Effector memory CD8-positive, alpha-beta T cell (primary cell): ENCODE measurements around the gene FOXP4.

Experiments used
- ATAC-seq: fragments of 150-1000 bp; cut with Tn5 transposase; replicated peaks from 2 replicates; pipeline ENCODE4 v1.10.0; 2021; ENCODE audit warnings: mild to moderate bottlenecking, moderate library complexity
- DNase-seq, 3 experiments: peaks; one replicate each; pipeline ENCODE4 v3.0.0; 2021
- H3K27ac Mint-ChIP-seq, 2 donors: one replicate each; pipeline ENCODE4 v1.8.0; 2022; ENCODE audit warnings: mild to moderate bottlenecking in 2 of 2, mixed read lengths in 2 of 2, moderate library complexity in 2 of 2
- H3K27me3 Mint-ChIP-seq, 2 donors: one replicate each; pipeline ENCODE4 v1.8.0; 2022; ENCODE audit warnings: mixed read lengths in 2 of 2
- H3K36me3 Mint-ChIP-seq: one replicate; pipeline ENCODE4 v1.8.0; 2022; ENCODE audit warnings: mild to moderate bottlenecking, moderate library complexity, mixed read lengths; ENCODE audit not compliant: insufficient read depth
- H3K4me1 Mint-ChIP-seq, 2 donors: one replicate each; pipeline ENCODE4 v1.8.0; 2022; ENCODE audit warnings: low read depth in 2 of 2, mixed read lengths in 2 of 2
- H3K4me3 Mint-ChIP-seq, 2 donors: one replicate each; pipeline ENCODE4 v1.8.0; 2022; ENCODE audit warnings: mild to moderate bottlenecking in 2 of 2, mixed read lengths in 2 of 2, moderate library complexity in 2 of 2
- H3K9me3 Mint-ChIP-seq, 2 donors: one replicate each; pipeline ENCODE4 v1.8.0; 2022; ENCODE audit warnings: mixed read lengths in 2 of 2

FOXP4 gene

GRCh38 chr6:41568585-41569384 lies 22.6 kb downstream of the FOXP4 start:
- ATAC-seq (no peak), DNase-seq (no peak)
- H3K4me1 Mint-ChIP-seq: peaks cover 3 to 18% of the 10 kb centered on the region in 2 donors
- no peaks in the 10 kb centered on the region for H3K27me3 Mint-ChIP-seq
- H3K36me3 Mint-ChIP-seq: peaks cover 6% of the 10 kb centered on the region
- no peaks in the 10 kb centered on the region for H3K9me3 Mint-ChIP-seq
- H3K4me3 Mint-ChIP-seq: no peak overlapping the region
- H3K27ac Mint-ChIP-seq: peak overlapping the region in 1 of 2 donors; percentile 10

GRCh38 chr6:41570259-41570615 lies 24.1 kb downstream of the FOXP4 start:
- Mint-ChIP-seq H3K4me3 (no peak overlapping the region), H3K9me3 (no peaks in the 10 kb centered on the region), H3K4me1 (peaks cover 0 to 16% of the 10 kb centered on the region in 2 donors), H3K27ac (no peak overlapping the region), H3K27me3 (no peaks in the 10 kb centered on the region), H3K36me3 (peaks cover 5% of the 10 kb centered on the region)
- ATAC-seq: no peak
- no peak for DNase-seq

GRCh38 chr6:41571021-41571780 lies 25.0 kb downstream of the FOXP4 start:
- no peaks in the 10 kb centered on the region for H3K9me3 Mint-ChIP-seq
- ATAC-seq: no peak

GRCh38 chr6:41572613-41573012 lies 26.4 kb downstream of the FOXP4 start:
- no peak overlapping the region for H3K27ac Mint-ChIP-seq
- H3K27me3 Mint-ChIP-seq: no peaks in the 10 kb centered on the region
- peaks cover 8% of the 10 kb centered on the region for H3K36me3 Mint-ChIP-seq
- H3K4me3 Mint-ChIP-seq: no peak overlapping the region
- H3K4me1 Mint-ChIP-seq: peaks cover 13% of the 10 kb centered on the region in 2 donors
- ATAC-seq (no peak), DNase-seq (no peak)
- no peaks in the 10 kb centered on the region for H3K9me3 Mint-ChIP-seq

More at GRCh38 chr6:41571021-41571780, 25.0 kb downstream of the FOXP4 start:
- Mint-ChIP-seq H3K4me3 (no peak overlapping the region), H3K27ac (no peak overlapping the region), H3K4me1 (peaks cover under 1 to 9% of the 10 kb centered on the region in 2 donors), H3K27me3 (no peaks in the 10 kb centered on the region), H3K36me3 (peaks cover 6% of the 10 kb centered on the region)
- DNase-seq: no peak

GRCh38 chr6:41573276-41573675 lies 27.1 kb downstream of the FOXP4 start:
- H3K36me3 Mint-ChIP-seq: peaks cover 8% of the 10 kb centered on the region
- ATAC-seq: no peak

GRCh38 chr6:41573985-41574384 lies 27.8 kb downstream of the FOXP4 start:
- Mint-ChIP-seq H3K36me3 (peaks cover 8% of the 10 kb centered on the region), H3K9me3 (no peaks in the 10 kb centered on the region), H3K4me1 (peaks cover 19 to 21% of the 10 kb centered on the region in 2 donors), H3K27ac (no peak overlapping the region), H3K27me3 (no peaks in the 10 kb centered on the region), H3K4me3 (no peak overlapping the region)
- DNase-seq (no peak), ATAC-seq (no peak)

More at GRCh38 chr6:41573276-41573675, 27.1 kb downstream of the FOXP4 start:
- Mint-ChIP-seq H3K27ac (no peak overlapping the region), H3K27me3 (no peaks in the 10 kb centered on the region), H3K4me3 (no peak overlapping the region), H3K9me3 (no peaks in the 10 kb centered on the region), H3K4me1 (peaks cover 16 to 19% of the 10 kb centered on the region in 2 donors)
- DNase-seq: no peak

GRCh38 chr6:41575598-41575997 lies 29.4 kb downstream of the FOXP4 start:
- DNase-seq: no peak
- Mint-ChIP-seq H3K27ac (no peak overlapping the region), H3K9me3 (no peaks in the 10 kb centered on the region), H3K36me3 (peaks cover 15% of the 10 kb centered on the region), H3K27me3 (no peaks in the 10 kb centered on the region), H3K4me1 (peaks cover 17 to 21% of the 10 kb centered on the region in 2 donors), H3K4me3 (no peak overlapping the region)
- ATAC-seq: no peak

- no peak overlapping the region for H3K27ac Mint-ChIP-seq
- H3K9me3 Mint-ChIP-seq: no peaks in the 10 kb centered on the region
- no peaks in the 10 kb centered on the region for H3K27me3 Mint-ChIP-seq
- no peak overlapping the region for H3K4me3 Mint-ChIP-seq
- ATAC-seq (no peak), DNase-seq (no peak)
- peaks cover 17% of the 10 kb centered on the region for H3K36me3 Mint-ChIP-seq
- peaks cover 19 to 21% of the 10 kb centered on the region in 2 donors for H3K4me1 Mint-ChIP-seq
These were observed 30.5 kb downstream of the FOXP4 start for GRCh38 chr6:41576667-41577066.

- peak overlapping the region in 1 of 2 donors; percentile 19 for H3K27ac Mint-ChIP-seq
- H3K9me3 Mint-ChIP-seq: no peaks in the 10 kb centered on the region
- H3K36me3 Mint-ChIP-seq: peaks cover 15% of the 10 kb centered on the region
- no peak overlapping the region for H3K4me3 Mint-ChIP-seq
- ATAC-seq (no peak), DNase-seq (no peak)
- H3K4me1 Mint-ChIP-seq: peaks cover 14 to 21% of the 10 kb centered on the region in 2 donors
- no peaks in the 10 kb centered on the region for H3K27me3 Mint-ChIP-seq
These were observed 31.4 kb downstream of the FOXP4 start for GRCh38 chr6:41577356-41578216.

GRCh38 chr6:41578217-41579087 lies 32.3 kb downstream of the FOXP4 start:
- Mint-ChIP-seq H3K27me3 (no peaks in the 10 kb centered on the region), H3K4me3 (no peak overlapping the region), H3K4me1 (peaks cover 14 to 21% of the 10 kb centered on the region in 2 donors), H3K36me3 (peaks cover 15% of the 10 kb centered on the region), H3K9me3 (no peaks in the 10 kb centered on the region), H3K27ac (peak overlapping the region; percentile 14 to 24)
- DNase-seq (no peak), ATAC-seq (no peak)

- no peak overlapping the region for H3K4me3 Mint-ChIP-seq
- DNase-seq: no peak
- ATAC-seq: no peak
- no peaks in the 10 kb centered on the region for H3K27me3 Mint-ChIP-seq
- peak overlapping the region in 1 of 2 donors; percentile 24 for H3K27ac Mint-ChIP-seq
- no peaks in the 10 kb centered on the region for H3K9me3 Mint-ChIP-seq
- peaks cover 13% of the 10 kb centered on the region for H3K36me3 Mint-ChIP-seq
- H3K4me1 Mint-ChIP-seq: peaks cover 15 to 21% of the 10 kb centered on the region in 2 donors
These were observed 33.0 kb downstream of the FOXP4 start for GRCh38 chr6:41579088-41579610.

GRCh38 chr6:41580690-41581089 lies 34.5 kb downstream of the FOXP4 start:
- Mint-ChIP-seq H3K9me3 (no peaks in the 10 kb centered on the region), H3K4me3 (no peak overlapping the region)

More at GRCh38 chr6:41580690-41581089, 34.5 kb downstream of the FOXP4 start:
- ATAC-seq (no peak), DNase-seq (no peak)
- Mint-ChIP-seq H3K4me1 (peaks cover 26% of the 10 kb centered on the region in 2 donors), H3K27ac (peak overlapping the region in 1 of 2 donors; percentile 32), H3K36me3 (peaks cover 16% of the 10 kb centered on the region), H3K27me3 (no peaks in the 10 kb centered on the region)
